Kidney epithelial cell (primary cell): ENCODE results near the gene EMC7. TPM values are rescaled to one million over a fixed set of nuclear protein-coding genes. Genes with fewer than 3 reads are reported as not detected.

Experiments
- DNase-seq: peaks from one replicate; pipeline ENCODE4 v3.0.0-alpha.2; 2010; ENCODE audit warnings: low read depth
- H3K27me3 ChIP-seq: 2 replicates; pipeline ENCODE4 v1.6.0; 2011; ENCODE audit warnings: low read length; ENCODE audit not compliant: control insufficient read depth, insufficient read depth
- H3K36me3 ChIP-seq: 2 replicates; pipeline ENCODE4 v1.5.1; 2011; ENCODE audit warnings: low read length; ENCODE audit not compliant: control insufficient read depth, insufficient read depth
- H3K4me3 ChIP-seq: 2 replicates; pipeline ENCODE4 v1.5.1; 2011; ENCODE audit warnings: low read depth, mild to moderate bottlenecking, control low read depth, low read length
- total RNA-seq: library from RNA; depleted of rRNA; stranded (reverse); fragments of >200 nt; gene quantifications from 2 replicates; pipeline ENCODE4 v1.2.3, GENCODE V29; 2015
- TF ChIP-seq, protein P1 (sequence below): IDR thresholded peaks from 2 replicates; pipeline ENCODE4 v1.5.1; 2011; ENCODE audit warnings: mild to moderate bottlenecking, moderate library complexity, low read length, control low read depth, inconsistent platforms; ENCODE audit not compliant: insufficient read depth, poor library complexity, severe bottlenecking

EMC7 gene
- total RNA-seq, 1 donor from 2014 or later: 60.0 TPM

DNA sequence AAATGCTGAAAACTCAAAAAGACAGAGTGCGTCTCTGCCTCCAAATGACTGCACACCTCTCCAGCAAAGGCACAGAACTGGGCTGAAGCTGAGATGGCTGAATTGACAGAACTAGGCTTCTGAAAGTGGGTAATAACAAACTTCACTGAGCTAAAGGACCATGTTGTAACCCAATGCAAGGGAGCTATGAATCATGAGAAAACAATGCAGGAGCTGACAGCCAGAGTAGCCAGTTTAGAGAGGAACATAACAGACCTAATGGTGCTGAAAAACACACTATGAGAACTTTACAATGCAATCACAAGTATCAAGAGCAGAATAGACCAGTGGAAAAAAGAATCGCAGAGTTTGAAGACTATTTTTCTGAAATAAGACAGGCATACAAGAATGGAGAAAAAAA is 52.5 kb downstream of the EMC7 start:
- Histone ChIP-seq H3K36me3 (no peaks in the 10 kb centered on the region), H3K27me3 (no peaks in the 10 kb centered on the region), H3K4me3 (no peak overlapping the region)
- TF ChIP-seq, protein P1, sequence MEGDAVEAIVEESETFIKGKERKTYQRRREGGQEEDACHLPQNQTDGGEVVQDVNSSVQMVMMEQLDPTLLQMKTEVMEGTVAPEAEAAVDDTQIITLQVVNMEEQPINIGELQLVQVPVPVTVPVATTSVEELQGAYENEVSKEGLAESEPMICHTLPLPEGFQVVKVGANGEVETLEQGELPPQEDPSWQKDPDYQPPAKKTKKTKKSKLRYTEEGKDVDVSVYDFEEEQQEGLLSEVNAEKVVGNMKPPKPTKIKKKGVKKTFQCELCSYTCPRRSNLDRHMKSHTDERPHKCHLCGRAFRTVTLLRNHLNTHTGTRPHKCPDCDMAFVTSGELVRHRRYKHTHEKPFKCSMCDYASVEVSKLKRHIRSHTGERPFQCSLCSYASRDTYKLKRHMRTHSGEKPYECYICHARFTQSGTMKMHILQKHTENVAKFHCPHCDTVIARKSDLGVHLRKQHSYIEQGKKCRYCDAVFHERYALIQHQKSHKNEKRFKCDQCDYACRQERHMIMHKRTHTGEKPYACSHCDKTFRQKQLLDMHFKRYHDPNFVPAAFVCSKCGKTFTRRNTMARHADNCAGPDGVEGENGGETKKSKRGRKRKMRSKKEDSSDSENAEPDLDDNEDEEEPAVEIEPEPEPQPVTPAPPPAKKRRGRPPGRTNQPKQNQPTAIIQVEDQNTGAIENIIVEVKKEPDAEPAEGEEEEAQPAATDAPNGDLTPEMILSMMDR: no peak
- DNase-seq: peak; percentile 74

DNA sequence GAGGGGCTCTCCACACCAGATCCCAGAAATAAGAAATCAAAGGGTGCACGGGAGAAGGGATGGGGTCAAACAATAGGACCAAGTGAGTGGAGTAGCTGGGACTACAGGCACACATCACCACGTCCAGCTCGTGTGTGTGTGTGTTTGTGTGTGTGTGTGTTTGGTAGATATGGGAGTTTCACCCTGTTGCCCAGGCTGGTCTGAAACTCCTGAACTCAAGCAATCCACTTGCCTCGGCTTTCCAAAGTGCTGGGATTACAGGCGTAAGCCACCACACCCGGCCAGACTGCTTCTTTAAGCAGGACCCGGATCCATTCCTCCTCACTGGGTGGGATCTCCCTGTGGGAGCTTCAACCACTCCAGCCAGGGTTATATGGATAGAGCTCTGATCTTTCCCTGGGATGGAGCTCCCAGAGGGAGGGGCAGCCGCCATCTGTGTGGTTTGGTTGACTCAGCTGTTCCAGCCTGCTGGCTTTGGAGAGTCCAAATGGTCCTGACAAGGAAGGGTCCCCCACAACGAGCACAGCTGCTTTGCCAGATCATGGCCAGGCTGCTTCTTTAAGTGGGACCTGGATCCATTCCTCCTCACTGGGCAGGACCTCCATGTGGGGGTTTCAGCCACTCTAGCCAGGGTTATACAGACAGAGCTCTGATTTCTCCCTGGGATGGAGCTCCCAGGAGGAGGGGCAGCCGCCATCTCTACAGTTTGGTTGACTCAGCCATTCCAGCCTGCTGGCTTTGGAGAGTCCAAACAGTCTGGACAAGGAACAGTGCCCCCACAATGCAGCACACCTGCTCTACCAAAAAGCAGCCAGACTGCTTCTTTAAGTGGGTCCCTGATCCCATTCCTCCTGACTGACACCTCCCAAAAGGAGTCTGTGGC is 53.5 kb downstream of the EMC7 start:
- TF ChIP-seq, protein P1: no peak
- DNase-seq: no peak
- no peak overlapping the region for H3K4me3 ChIP-seq
- H3K36me3 ChIP-seq: no peaks in the 10 kb centered on the region
- no peaks in the 10 kb centered on the region for H3K27me3 ChIP-seq

DNA sequence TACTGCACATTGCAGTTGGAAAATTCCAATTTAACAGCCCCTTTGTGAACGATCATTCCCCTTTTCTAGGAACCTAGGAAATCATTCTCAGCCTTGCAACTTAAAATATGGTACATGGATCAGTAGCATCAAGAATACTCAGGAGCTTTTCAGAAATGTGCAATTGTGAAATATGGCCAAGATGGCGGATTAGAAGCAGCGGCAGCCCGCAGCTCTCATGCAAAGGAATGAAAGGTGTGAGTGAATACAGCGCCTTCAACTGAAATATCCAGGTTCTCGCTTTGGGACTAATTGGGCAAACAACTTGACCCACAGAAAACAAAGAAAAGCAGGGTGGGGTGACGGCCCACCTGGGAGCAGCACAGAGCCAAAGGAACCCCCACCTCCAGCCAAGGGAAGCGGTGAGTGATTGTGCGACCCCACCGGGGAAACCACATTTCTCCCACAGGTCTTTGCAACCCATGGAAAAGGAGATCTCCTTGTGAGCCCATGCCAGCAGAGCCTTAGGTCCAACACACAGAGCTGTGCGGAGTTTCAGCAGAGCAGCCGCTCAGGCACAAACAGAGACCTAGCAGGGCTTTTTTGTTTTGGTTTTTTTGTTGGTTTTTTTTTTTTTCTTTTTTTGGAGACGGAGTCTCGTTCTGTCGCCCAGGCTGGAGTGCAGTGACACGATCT is 55.1 kb downstream of the EMC7 start:
- TF ChIP-seq, protein P1: no peak

DNA sequence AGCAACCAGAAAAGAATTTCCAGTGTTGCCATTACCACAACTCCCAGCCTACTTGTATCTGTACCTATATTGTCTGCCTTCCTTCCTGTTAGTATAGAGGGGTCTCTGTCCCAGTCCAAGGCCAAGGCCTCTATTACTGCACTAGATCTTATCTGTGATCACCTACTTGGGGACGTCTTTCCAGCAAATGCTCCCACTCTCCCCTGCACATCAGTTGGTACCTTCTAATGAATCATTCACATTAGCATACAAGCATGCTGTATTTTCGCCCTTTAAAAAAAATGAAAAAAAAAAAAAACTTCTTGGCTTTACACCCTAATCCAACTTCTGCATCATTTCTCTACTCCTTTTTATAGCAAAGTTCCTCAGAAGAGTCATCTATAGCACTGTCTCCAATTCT is 57.8 kb downstream of the EMC7 start:
- TF ChIP-seq, protein P1: no peak
- H3K4me3 ChIP-seq: no peak overlapping the region
- H3K36me3 ChIP-seq: no peaks in the 10 kb centered on the region
- no peaks in the 10 kb centered on the region for H3K27me3 ChIP-seq
- DNase-seq: no peak

More for the DNA sequence above, 55.1 kb downstream of the EMC7 start:
- no peaks in the 10 kb centered on the region for H3K27me3 ChIP-seq
- H3K36me3 ChIP-seq: no peaks in the 10 kb centered on the region
- no peak overlapping the region for H3K4me3 ChIP-seq
- DNase-seq: no peak

DNA sequence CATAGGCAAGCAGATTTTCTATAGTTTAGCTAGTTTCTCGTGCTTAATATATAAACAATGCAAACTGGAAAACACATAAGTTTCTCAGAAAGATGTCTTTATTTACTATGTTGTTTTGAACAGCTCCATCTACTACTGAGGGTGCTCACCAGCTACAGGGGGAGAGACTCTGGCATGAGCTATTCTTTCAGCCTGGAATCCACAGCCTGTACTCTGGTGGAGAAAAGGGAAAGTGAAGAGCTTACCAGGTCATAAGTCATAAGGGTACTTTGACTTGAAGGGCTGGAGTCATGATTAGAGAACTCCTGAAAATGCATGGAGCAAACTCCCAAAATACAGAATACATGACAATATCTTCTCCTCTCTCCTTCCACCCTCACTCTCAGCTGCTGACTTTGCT is 58.3 kb downstream of the EMC7 start:
- no peak for DNase-seq
- TF ChIP-seq, protein P1: no peak
- H3K36me3 ChIP-seq: no peaks in the 10 kb centered on the region
- H3K27me3 ChIP-seq: no peaks in the 10 kb centered on the region
- H3K4me3 ChIP-seq: no peak overlapping the region
